ENCODE measurements around the gene DDX56. TPM values are rescaled to one million over a fixed set of nuclear protein-coding genes. Genes with fewer than 3 reads are reported as not detected.

The DDX56 gene
- total RNA-seq (2022; extraction: Qiagen RNA extraction), result 108 to 138 TPM (median 113 TPM) in 5 replicates

GRCh38 chr7:44573464-44574286 is at the start of gene DDX56:
DDX56 (minus strand) TSS chr7:44573908; CDS start chr7:44573895, 13 bp downstream.

GRCh38 chr7:44606341-44607140 is 32.8 kb upstream of the DDX56 start, which contains the start of gene OGDH:
OGDH (plus strand) TSS chr7:44606627; CDS start chr7:44624344, 17,717 bp downstream.

GRCh38 chr7:44581879-44582603 is 8.3 kb upstream of the DDX56 start, which contains the start of gene TMED4:
TMED4 (minus strand) TSS chr7:44582231; CDS start chr7:44582206, 25 bp downstream.

GRCh38 chr7:44541028-44541869 is 32.5 kb downstream of the DDX56 start, which contains the start of gene NPC1L1:
NPC1L1 (minus strand) TSS chr7:44541330; CDS start chr7:44541259, 71 bp downstream.

Other genes starting within 250 kb of the DDX56 start
- gene CAMK2B, start 248.3 kb downstream of the DDX56 start, total RNA-seq (2022; extraction: Qiagen RNA extraction), result 0.12 to 0.58 TPM (median 0.23 TPM) in 5 replicates
- 45.8 to 67.0 TPM (median 55.8 TPM) in 5 replicates for gene NUDCD3, start 83.2 kb downstream of the DDX56 start, total RNA-seq (2022; extraction: Qiagen RNA extraction)
- 0.02 to 0.10 TPM (median 0.08 TPM) in 5 replicates for gene NPC1L1, start 32.6 kb downstream of the DDX56 start, total RNA-seq (2022; extraction: Qiagen RNA extraction)
- 47.0 to 54.2 TPM (median 53.0 TPM) in 5 replicates for gene TMED4, start 8.3 kb upstream of the DDX56 start, total RNA-seq (2022; extraction: Qiagen RNA extraction)
- gene OGDH, start 32.7 kb upstream of the DDX56 start, total RNA-seq (2022; extraction: Qiagen RNA extraction), result 27.3 to 30.9 TPM (median 28.5 TPM) in 5 replicates
- 22.9 to 33.2 TPM (median 30.9 TPM) in 5 replicates for gene ZMIZ2, start 174.9 kb upstream of the DDX56 start, total RNA-seq (2022; extraction: Qiagen RNA extraction)
- gene PPIA, start 222.8 kb upstream of the DDX56 start, total RNA-seq (2022; extraction: Qiagen RNA extraction), result 5,094 to 6,229 TPM (median 5,140 TPM) in 5 replicates

All from A549 treated with Mapracorat at 1 μM for 4 hours (cell line).